Stimulated activated CD8-positive, alpha-beta memory T cell treated with anti-CD3 and anti-CD28 coated beads, Interleukin-7, amount 100 ng/mL, for 1 hour (primary cell): ENCODE measurements around the gene UCP3.

ENCODE experiments used
- DNase-seq, 2 donors: peaks; one replicate each; pipeline ENCODE4 v3.0.0-alpha.2; 2020; ENCODE audit warnings: low read depth in 2 of 2

The UCP3 gene

DNA sequence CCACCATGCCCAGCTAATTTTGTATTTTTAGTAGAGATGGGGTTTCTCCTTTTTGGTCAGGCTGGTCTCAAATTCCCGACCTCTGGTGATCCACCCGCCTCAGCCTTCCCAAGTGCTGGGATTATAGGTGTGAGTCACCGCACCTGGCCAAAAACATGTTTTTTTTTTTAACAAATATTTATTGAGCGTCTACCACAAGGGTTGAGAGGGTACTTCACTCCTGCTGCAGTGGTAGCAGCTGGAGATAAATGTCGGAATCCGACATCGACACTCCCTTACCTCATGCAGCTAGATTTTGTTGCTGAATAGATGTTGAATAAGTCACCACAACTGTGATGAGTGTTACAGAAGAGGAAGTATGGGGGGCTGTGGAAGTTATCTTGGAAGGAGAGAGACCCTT lies 57.1 kb downstream of the UCP3 start:
- no peak for DNase-seq

DNA sequence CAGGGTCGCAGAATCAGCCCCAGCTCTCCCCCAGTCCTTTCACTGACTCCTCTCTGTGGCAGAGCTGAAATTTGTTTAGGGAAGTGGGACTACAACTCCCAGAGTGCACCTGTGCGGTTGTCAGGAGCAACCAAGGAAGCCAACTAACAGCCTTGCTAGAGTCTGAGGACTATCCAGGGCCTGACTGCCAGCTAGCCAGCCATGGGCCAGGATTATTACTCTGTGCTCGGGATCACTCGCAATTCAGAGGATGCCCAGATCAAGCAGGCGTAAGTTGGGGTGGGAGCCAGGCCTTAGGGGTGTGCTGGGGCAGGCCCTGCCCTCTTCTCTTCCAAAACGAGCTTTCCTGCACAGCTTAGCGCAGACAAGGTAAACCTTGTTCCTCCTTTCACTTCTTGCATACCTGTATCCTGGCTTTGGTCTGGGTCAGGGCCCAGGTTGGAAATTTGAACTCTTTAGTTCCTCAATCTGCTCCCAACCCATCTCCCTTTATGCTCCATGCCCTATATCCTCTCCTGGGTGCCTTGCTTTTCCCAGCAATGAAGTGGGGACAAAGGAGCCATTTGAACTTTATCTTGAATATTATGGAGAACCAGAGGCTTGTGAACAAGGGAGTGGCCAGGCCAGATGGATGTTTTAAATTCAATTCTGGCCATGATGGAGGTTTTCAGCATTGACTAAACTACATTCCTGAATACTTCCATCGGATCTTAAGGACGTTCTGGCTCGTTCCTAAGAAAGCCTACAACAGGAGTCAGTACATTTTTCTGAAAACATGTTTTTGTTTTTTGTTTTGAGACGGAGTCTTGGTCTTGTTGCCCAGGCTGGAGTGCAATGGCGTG lies 57.8 kb downstream of the UCP3 start, which contains the start of gene DNAJB13:
DNAJB13 (plus strand) TSS at position 158 of the 842 bp plus-strand sequence; CDS start at position 202, 44 bp downstream.
- no peak for DNase-seq
